GM12865 (cell line): ENCODE results near the gene PLEKHA4.
"Not testable (repeated sequence)": the region's sequence is repeated elsewhere in the genome, so short reads cannot be mapped to it uniquely, and the experiment has no call there.

Source experiments
- DNase-seq: peaks from one replicate; pipeline ENCODE4 v3.0.0; 2010; ENCODE audit warnings: low read depth
- H3K4me3 ChIP-seq: 2 replicates; pipeline ENCODE4 v1.5.1; 2011; ENCODE audit warnings: mild to moderate bottlenecking, low read depth, low read length, control low read depth
- CTCF ChIP-seq: IDR thresholded peaks from 2 replicates; pipeline ENCODE4 v1.5.1; 2011; ENCODE audit warnings: low read length, control low read depth, low read depth, inconsistent platforms; ENCODE audit not compliant: insufficient read depth; ENCODE audit errors: missing control alignments

The PLEKHA4 gene

GRCh38 chr19:48907671-48908070, 39.3 kb upstream of the PLEKHA4 start:
- no peak overlapping the region for H3K4me3 ChIP-seq
- no peak for TF ChIP-seq CTCF
- DNase-seq: no peak

- H3K4me3 ChIP-seq: no peak overlapping the region
- no peak for TF ChIP-seq CTCF
- DNase-seq: no peak
Observed at GRCh38 chr19:48906324-48906723, 37.9 kb upstream of the PLEKHA4 start.

- TF ChIP-seq CTCF: no peak
- no peak overlapping the region for H3K4me3 ChIP-seq
Observed at GRCh38 chr19:48905664-48906063, 37.2 kb upstream of the PLEKHA4 start.

GRCh38 chr19:48903788-48904187, 35.4 kb upstream of the PLEKHA4 start:
- H3K4me3 ChIP-seq, DNase-seq: not testable (repeated sequence)

More at GRCh38 chr19:48905664-48906063, 37.2 kb upstream of the PLEKHA4 start:
- DNase-seq: no peak

GRCh38 chr19:48902291-48902690, 33.9 kb upstream of the PLEKHA4 start:
- not testable (repeated sequence) for H3K4me3 ChIP-seq, DNase-seq

GRCh38 chr19:48900477-48901406, 32.3 kb upstream of the PLEKHA4 start:
- TF ChIP-seq CTCF: no peak
- peak overlapping the region; percentile 99 for H3K4me3 ChIP-seq
- peak; percentile 63 for DNase-seq

GRCh38 chr19:48899781-48900476, 31.5 kb upstream of the PLEKHA4 start, which contains the start of gene NUCB1:
Gene NUCB1, plus strand, starts transcription at chr19:48900312. Its CDS starts 485 bp downstream, at chr19:48900797.
- peak within 1 kb of the TSS; percentile 99 for H3K4me3 ChIP-seq
- no peak for TF ChIP-seq CTCF
- peak; percentile 98 for DNase-seq

GRCh38 chr19:48899386-48899749, 31.0 kb upstream of the PLEKHA4 start:
- H3K4me3 ChIP-seq: peak overlapping the region; percentile 99; the same call in 1 of the 2 replicates
- DNase-seq: not testable (repeated sequence)
